ENCODE measurements around the gene INTS15. TPM values are rescaled to one million over a fixed set of nuclear protein-coding genes. Genes with fewer than 3 reads are reported as not detected.

INTS15 gene
- total RNA-seq, 1 donor from 2014 or later: 36.0 TPM

DNA sequence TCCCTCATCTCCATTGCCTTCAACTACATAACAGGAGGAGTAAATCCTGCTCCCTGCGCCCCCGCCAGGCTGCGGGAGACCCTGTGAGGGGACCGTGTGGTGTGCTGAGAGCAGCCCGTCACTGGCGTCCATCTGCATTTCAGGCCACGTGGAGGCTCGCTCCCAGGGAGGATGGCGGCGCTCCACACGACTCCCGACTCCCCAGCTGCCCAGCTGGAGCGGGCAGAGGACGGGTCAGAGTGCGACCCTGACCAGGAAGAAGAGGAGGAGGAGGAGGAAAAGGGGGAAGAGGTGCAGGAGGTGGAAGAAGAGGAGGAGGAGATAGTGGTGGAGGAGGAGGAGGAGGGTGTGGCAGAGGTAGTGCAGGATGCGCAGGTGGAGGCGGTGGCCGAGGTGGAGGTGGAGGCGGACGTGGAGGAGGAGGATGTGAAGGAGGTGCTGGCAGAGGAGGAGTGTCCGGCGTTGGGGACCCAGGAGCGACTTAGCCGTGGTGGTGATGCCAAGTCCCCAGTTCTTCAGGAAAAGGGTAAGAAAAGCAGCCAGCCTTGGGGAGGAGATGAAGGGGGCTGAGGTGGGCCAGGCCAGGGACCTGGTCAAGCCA, 52.5 kb downstream of the INTS15 start:
- no peak for DNase-seq (ENCODE audit: low read depth)
- Histone ChIP-seq H3K36me3 (ENCODE audit: control insufficient read depth, insufficient read depth, low read length) (peaks cover 1% of the 10 kb centered on the region), H3K27me3 (ENCODE audit: control insufficient read depth, insufficient read depth, low read length) (no peaks in the 10 kb centered on the region), H3K4me3 (ENCODE audit: low read depth, low read length) (no peak overlapping the region)
- TF ChIP-seq, protein P1, sequence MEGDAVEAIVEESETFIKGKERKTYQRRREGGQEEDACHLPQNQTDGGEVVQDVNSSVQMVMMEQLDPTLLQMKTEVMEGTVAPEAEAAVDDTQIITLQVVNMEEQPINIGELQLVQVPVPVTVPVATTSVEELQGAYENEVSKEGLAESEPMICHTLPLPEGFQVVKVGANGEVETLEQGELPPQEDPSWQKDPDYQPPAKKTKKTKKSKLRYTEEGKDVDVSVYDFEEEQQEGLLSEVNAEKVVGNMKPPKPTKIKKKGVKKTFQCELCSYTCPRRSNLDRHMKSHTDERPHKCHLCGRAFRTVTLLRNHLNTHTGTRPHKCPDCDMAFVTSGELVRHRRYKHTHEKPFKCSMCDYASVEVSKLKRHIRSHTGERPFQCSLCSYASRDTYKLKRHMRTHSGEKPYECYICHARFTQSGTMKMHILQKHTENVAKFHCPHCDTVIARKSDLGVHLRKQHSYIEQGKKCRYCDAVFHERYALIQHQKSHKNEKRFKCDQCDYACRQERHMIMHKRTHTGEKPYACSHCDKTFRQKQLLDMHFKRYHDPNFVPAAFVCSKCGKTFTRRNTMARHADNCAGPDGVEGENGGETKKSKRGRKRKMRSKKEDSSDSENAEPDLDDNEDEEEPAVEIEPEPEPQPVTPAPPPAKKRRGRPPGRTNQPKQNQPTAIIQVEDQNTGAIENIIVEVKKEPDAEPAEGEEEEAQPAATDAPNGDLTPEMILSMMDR (IDR thresholded peaks at IDR 0.05; ENCODE audit: insufficient read depth, low read length, poor library complexity, severe bottlenecking): no peak

DNA sequence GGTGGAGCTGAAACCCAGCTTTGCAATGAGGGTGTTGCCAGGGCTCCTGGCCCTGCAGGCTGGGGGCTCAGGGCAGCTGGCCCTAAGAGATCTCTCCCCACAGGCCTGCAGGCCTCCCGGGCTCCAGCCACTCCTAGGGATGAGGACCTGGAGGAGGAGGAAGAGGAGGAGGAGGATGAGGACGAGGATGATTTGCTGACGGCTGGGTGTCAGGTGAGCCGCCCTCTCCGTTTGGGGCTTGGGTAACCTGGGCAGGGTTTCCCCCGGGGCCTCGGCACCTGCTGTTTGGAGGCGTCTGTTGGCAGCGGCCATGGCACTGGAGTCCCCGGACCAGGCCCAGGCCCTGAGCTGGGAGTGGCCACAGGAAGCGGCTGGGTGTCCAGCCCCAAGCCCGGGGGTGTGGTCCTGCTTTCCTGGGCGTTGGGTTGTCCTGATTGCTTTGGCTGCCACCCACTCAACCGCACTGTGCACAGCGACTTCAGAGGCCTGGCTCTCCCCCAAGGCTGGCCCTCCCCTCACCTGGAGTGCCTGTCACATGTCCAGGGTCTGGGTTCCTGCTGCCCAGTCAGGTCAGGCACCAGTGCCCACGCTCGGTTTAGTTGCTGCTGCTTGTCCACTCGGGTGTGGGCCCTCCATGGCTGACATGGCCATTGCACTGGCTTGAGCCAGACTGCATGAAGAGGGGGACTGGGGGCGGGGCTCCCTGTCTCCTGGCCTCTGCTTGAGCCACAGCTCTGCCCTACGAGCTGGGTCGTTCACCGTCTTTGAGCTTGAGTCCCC, 53.2 kb downstream of the INTS15 start:
- DNase-seq (ENCODE audit: low read depth): no peak
- Histone ChIP-seq H3K4me3 (ENCODE audit: low read depth, low read length) (no peak overlapping the region), H3K27me3 (ENCODE audit: control insufficient read depth, insufficient read depth, low read length) (no peaks in the 10 kb centered on the region), H3K36me3 (ENCODE audit: control insufficient read depth, insufficient read depth, low read length) (peaks cover 1% of the 10 kb centered on the region)
- TF ChIP-seq, protein P1 (IDR thresholded peaks at IDR 0.05; ENCODE audit: insufficient read depth, low read length, poor library complexity, severe bottlenecking): no peak

DNA sequence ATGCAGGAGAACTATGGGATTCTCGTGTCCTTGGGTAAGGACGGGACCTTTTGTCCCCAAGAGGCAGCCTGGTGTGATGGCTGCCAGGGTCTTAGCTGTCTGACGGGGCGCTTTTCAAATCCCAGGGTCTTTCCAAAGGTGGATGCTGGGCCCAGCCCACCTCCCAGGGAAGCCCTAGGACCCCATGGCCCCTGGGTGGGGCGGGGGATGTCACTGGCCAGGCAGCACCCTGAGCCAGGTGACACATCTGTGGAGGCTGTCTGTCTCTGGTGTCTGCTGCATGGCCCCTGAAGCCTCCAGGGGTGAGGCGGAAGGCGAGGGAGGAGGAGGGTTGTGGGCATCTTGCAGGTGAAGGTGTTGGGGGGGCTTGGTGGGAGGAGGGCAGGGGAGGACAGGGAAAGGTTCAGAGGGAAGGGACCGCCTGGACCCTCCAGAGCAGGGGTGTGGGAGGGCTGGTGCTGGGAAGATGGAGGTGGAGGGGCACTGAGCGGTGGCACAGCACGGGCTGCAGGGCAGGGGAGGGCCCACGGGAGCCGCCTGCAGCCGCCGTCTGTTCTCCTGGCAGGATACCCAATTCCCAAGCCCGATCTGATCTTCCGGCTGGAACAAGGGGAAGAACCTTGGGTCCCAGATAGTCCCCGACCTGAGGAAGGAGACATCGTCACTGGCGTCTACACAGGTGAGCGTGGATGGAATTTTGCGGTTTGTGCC, 54.2 kb downstream of the INTS15 start:
- TF ChIP-seq, protein P1 (IDR thresholded peaks at IDR 0.05; ENCODE audit: insufficient read depth, low read length, poor library complexity, severe bottlenecking): no peak
- DNase-seq (ENCODE audit: low read depth): no peak
- Histone ChIP-seq H3K36me3 (ENCODE audit: control insufficient read depth, insufficient read depth, low read length) (peaks cover 1% of the 10 kb centered on the region), H3K4me3 (ENCODE audit: low read depth, low read length) (no peak overlapping the region), H3K27me3 (ENCODE audit: control insufficient read depth, insufficient read depth, low read length) (no peaks in the 10 kb centered on the region)

DNA sequence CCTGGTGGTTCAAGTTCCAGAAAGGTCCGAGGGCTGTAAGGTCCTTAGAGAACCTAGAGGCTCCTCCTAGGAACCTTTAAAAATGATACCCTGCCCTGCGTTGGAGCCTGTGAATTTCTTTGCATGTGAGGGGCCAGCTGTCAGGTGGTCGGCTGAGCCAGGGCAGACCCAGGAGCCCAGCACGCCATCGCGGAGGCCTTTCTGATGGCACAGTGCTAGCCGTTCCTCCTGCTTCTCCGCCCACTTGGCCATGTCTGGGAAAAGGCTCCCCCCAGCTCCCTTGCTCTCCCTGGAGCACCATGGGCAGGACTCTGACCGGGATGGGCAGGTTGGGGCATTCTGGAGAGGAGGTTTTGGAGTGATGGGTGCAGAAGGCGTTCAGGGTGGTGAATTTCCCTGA, 54.9 kb downstream of the INTS15 start:
- Histone ChIP-seq H3K36me3 (ENCODE audit: control insufficient read depth, insufficient read depth, low read length) (peaks cover 1% of the 10 kb centered on the region), H3K4me3 (ENCODE audit: low read depth, low read length) (no peak overlapping the region), H3K27me3 (ENCODE audit: control insufficient read depth, insufficient read depth, low read length) (no peaks in the 10 kb centered on the region)
- TF ChIP-seq, protein P1 (IDR thresholded peaks at IDR 0.05; ENCODE audit: insufficient read depth, low read length, poor library complexity, severe bottlenecking): no peak
- DNase-seq (ENCODE audit: low read depth): no peak

DNA sequence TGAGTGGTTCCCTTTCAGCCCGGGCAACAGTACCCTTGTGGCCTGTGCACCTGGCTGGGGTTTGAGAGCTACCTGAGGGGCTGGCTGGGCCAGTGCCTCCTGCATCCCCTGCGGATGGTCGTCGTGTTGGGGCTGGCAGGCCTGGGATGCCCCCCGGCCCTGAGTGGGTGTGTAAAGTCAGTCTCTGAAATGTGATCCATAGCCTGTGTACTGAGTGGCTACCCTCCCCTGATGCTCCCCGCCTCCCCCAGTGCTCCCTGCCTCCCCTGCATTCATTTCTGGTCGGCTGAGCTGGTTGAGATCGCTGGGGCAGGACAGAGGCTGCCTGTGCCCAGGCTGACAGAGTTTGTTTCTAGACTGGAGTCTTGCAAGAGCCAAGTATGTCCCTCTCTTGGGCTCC, 56.6 kb downstream of the INTS15 start:
- TF ChIP-seq, protein P1 (IDR thresholded peaks at IDR 0.05; ENCODE audit: insufficient read depth, low read length, poor library complexity, severe bottlenecking): no peak
- no peak for DNase-seq (ENCODE audit: low read depth)
- Histone ChIP-seq H3K4me3 (ENCODE audit: low read depth, low read length) (no peak overlapping the region), H3K27me3 (ENCODE audit: control insufficient read depth, insufficient read depth, low read length) (no peaks in the 10 kb centered on the region), H3K36me3 (ENCODE audit: control insufficient read depth, insufficient read depth, low read length) (peaks cover 1% of the 10 kb centered on the region)
